Endodermal cell (in vitro differentiated cells): ENCODE results near the gene SNF8. TPM values are rescaled to one million over a fixed set of nuclear protein-coding genes. Genes with fewer than 3 reads are reported as not detected.

ENCODE experiments used
- DNase-seq: peaks from one replicate; pipeline ENCODE4 v3.0.0-alpha.2; 2017
- H3K27ac ChIP-seq: 2 replicates; pipeline ENCODE4 v1.5.1; 2013; ENCODE audit warnings: mild to moderate bottlenecking, low read depth, low read length, moderate library complexity
- H3K27me3 ChIP-seq: 2 replicates; pipeline ENCODE4 v1.6.1; 2013; ENCODE audit warnings: mild to moderate bottlenecking, low read length, moderate library complexity; ENCODE audit not compliant: insufficient read depth, control insufficient read depth, poor library complexity, severe bottlenecking
- H3K36me3 ChIP-seq: 2 replicates; pipeline ENCODE4 v1.7.0; 2013; ENCODE audit warnings: mild to moderate bottlenecking, low read length, moderate library complexity; ENCODE audit not compliant: control insufficient read depth, insufficient read depth
- H3K4me1 ChIP-seq: one replicate; pipeline ENCODE4 v1.7.0; 2013; ENCODE audit warnings: low read length; ENCODE audit not compliant: control insufficient read depth, insufficient read depth
- H3K4me3 ChIP-seq: 2 replicates; pipeline ENCODE4 v1.5.1; 2013; ENCODE audit warnings: mild to moderate bottlenecking, low read length, moderate library complexity
- H3K9ac ChIP-seq: 2 replicates; pipeline ENCODE4 v1.6.1; 2013; ENCODE audit warnings: mild to moderate bottlenecking, low read length, moderate library complexity; ENCODE audit not compliant: poor library complexity, severe bottlenecking; ENCODE audit errors: extremely low read depth
- H3K9me3 ChIP-seq: 2 replicates; pipeline ENCODE4 v1.6.1; 2013; ENCODE audit warnings: mild to moderate bottlenecking, low read length, moderate library complexity; ENCODE audit not compliant: control insufficient read depth
- H3K27ac Mint-ChIP-seq: 2 replicates; pipeline ENCODE4 v1.8.0; 2020; ENCODE audit warnings: mixed read lengths
- H3K27me3 Mint-ChIP-seq: 2 replicates; pipeline ENCODE4 v1.8.0; 2021; ENCODE audit warnings: mild to moderate bottlenecking, mixed read lengths; ENCODE audit not compliant: insufficient read depth
- H3K36me3 Mint-ChIP-seq: 2 replicates; pipeline ENCODE4 v1.8.0; 2020; ENCODE audit warnings: low read depth, mixed read lengths
- H3K4me1 Mint-ChIP-seq: 2 replicates; pipeline ENCODE4 v1.8.0; 2020; ENCODE audit warnings: mixed read lengths
- H3K4me3 Mint-ChIP-seq: 2 replicates; pipeline ENCODE4 v1.8.0; 2020; ENCODE audit warnings: mild to moderate bottlenecking, moderate library complexity, mixed read lengths
- H3K9me3 Mint-ChIP-seq: 2 replicates; pipeline ENCODE4 v1.8.0; 2020; ENCODE audit warnings: mild to moderate bottlenecking, mixed read lengths
- WGBS, 2 experiments: methylation state at CpG; one replicate each; pipeline versions ENCODE4 v1.1.5 to v1.1.7; 2013; ENCODE audit warnings: missing lambda C conversion rate in 2 of 2, mixed read lengths in 1 of 2; ENCODE audit not compliant: insufficient coverage in 1 of 2, insufficient read length in 1 of 2; 5-methylcytosine and 5-hydroxymethylcytosine counted together
- long read RNA-seq, 4 experiments: library from polyadenylated mRNA in 2 of 4; library from RNA in 1 of 4; library from capped mRNA in 1 of 4; stranded (forward) in 3 of 4; unstranded in 1 of 4; transcript quantifications; one replicate each; pipeline ENCODE4 v2.0.0, GENCODE V29; 2020 to 2021; ENCODE audit warnings: inconsistent platforms in 1 of 4
- polyA plus RNA-seq, 2 experiments: library from polyadenylated mRNA; stranded (reverse); fragments of 50-300 nt; gene quantifications; one replicate each; pipeline ENCODE4 v1.2.3, GENCODE V29; 2013
- total RNA-seq, 2 donors: library from RNA; stranded (reverse); fragmentation: NEBNext Ultra II Directional in 1 of 2; extraction: Animal tissue kit (Norgen Biotek cat#: 25700) in 1 of 2; gene quantifications; 2 replicates in 1 of 2; 3 replicates in 1 of 2; pipeline ENCODE4 v1.2.1, GENCODE V29; 2021
- TF ChIP-seq, protein P1 (sequence below): fragments of 200-600 bp; sonication (generic); conservative IDR thresholded peaks from 2 replicates; pipeline ENCODE4 v1.5.0; 2021; ENCODE audit warnings: antibody characterized with exemption, mild to moderate bottlenecking

Gene SNF8, protein sequence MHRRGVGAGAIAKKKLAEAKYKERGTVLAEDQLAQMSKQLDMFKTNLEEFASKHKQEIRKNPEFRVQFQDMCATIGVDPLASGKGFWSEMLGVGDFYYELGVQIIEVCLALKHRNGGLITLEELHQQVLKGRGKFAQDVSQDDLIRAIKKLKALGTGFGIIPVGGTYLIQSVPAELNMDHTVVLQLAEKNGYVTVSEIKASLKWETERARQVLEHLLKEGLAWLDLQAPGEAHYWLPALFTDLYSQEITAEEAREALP
- total RNA-seq = 100 to 1,000 TPM; 152 to 175 TPM
- 107 TPM for polyA plus RNA-seq (2013, experiment 1 of 2)
- 101 TPM for polyA plus RNA-seq (2013, experiment 2 of 2)
- long read RNA-seq, experiment 1, transcript SNF8-202 (8 exons, 2,319 nt) = major isoform, 56 of 73 reads
- long read RNA-seq, experiment 1, partial matches to known transcripts = 7 of 73 reads
- long read RNA-seq, experiment 1, other reads (novel, unspliced or antisense) = 3 of 73 reads
- long read RNA-seq, experiment 2, transcript SNF8-201 (8 exons, 951 nt) = minor isoform, 8 of 177 reads
- long read RNA-seq, experiment 2, transcript SNF8-202 (8 exons, 2,319 nt) = major isoform, 156 of 177 reads
- long read RNA-seq, experiment 2, partial matches to known transcripts = 1 of 177 reads
- long read RNA-seq, experiment 2, other reads (novel, unspliced or antisense) = 11 of 177 reads
- long read RNA-seq, experiment 3, transcript SNF8-202 (8 exons, 2,319 nt) = major isoform, 7 of 11 reads
- long read RNA-seq, experiment 3, partial matches to known transcripts = 1 of 11 reads
- long read RNA-seq, experiment 3, other reads (novel, unspliced or antisense) = 2 of 11 reads
- long read RNA-seq, experiment 4, transcript SNF8-202 (8 exons, 2,319 nt) = major isoform, 86 of 93 reads
- long read RNA-seq, experiment 4, partial matches to known transcripts = 3 of 93 reads
- long read RNA-seq, experiment 4, other reads (novel, unspliced or antisense) = 1 of 93 reads

DNA sequence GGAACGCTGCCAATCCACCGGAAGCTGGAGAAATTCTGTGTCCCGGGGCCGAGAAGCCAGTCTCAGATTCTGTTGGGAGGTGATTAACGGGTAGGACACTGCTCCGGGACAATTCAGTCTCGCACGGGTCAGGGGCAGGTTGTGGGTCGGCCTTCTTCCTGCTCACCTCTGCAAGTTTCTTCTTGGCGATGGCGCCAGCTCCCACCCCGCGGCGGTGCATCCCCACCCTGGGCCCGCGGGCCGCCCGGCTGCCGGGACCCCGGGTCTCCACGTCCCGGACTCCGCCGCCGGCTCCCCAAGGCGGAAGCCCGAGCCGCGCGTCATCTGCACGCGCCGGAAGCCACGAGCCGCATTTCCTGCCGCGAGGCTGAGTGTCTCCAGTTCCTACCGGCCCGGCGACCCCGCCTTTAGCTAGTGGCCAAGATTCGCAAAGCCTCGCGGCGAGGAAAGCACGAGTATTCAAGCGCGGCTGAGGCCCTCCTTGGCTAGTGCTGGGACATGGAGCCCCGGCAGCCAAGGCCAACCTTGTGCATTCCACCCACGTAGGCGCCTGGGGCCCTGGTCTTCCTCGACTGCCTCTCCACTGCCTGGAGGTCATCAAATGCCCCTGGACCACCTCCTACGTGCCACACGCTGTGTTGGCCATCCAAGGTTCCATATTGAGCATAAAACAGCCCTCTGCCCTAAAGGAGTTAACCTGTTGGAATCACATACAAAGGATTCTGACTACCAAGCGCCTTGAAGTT lies at the start of gene SNF8:
SNF8 (minus strand) TSS at position 328 of the 746 bp plus-strand sequence; CDS start at position 220, 108 bp downstream.
- peak; percentile 100 for DNase-seq
- no peaks in the 10 kb centered on the region for H3K27me3 ChIP-seq
- no peaks in the 10 kb centered on the region for H3K9me3 ChIP-seq
- peak within 1 kb of the TSS; percentile 88 for H3K27ac ChIP-seq
- peak within 1 kb of the TSS; percentile 96 for H3K9ac ChIP-seq
- H3K4me1 ChIP-seq = no peaks in the 10 kb centered on the region
- Mint-ChIP-seq H3K27me3 (peaks cover 4% of the 10 kb centered on the region), H3K4me1 (peaks cover 9% of the 10 kb centered on the region), H3K27ac (peak within 1 kb of the TSS; percentile 96), H3K36me3 (peaks cover 27% of the 10 kb centered on the region), H3K9me3 (no peaks in the 10 kb centered on the region), H3K4me3 (peak within 1 kb of the TSS; percentile 97)
- peak within 1 kb of the TSS; percentile 98 for H3K4me3 ChIP-seq
- TF ChIP-seq, protein P1, sequence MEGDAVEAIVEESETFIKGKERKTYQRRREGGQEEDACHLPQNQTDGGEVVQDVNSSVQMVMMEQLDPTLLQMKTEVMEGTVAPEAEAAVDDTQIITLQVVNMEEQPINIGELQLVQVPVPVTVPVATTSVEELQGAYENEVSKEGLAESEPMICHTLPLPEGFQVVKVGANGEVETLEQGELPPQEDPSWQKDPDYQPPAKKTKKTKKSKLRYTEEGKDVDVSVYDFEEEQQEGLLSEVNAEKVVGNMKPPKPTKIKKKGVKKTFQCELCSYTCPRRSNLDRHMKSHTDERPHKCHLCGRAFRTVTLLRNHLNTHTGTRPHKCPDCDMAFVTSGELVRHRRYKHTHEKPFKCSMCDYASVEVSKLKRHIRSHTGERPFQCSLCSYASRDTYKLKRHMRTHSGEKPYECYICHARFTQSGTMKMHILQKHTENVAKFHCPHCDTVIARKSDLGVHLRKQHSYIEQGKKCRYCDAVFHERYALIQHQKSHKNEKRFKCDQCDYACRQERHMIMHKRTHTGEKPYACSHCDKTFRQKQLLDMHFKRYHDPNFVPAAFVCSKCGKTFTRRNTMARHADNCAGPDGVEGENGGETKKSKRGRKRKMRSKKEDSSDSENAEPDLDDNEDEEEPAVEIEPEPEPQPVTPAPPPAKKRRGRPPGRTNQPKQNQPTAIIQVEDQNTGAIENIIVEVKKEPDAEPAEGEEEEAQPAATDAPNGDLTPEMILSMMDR = no peak
- WGBS, 2 experiments = 3 to 6% methylated on average over 29 to 55 of the region's 55 CpGs
- H3K36me3 ChIP-seq = peaks cover 25% of the 10 kb centered on the region

GRCh38 chr17:48993951-48994350 lies 49.3 kb upstream of the SNF8 start:
- H3K27ac ChIP-seq = peak overlapping the region; percentile 60
- H3K4me1 Mint-ChIP-seq = peaks cover 31% of the 10 kb centered on the region
- peaks cover 4% of the 10 kb centered on the region for H3K36me3 ChIP-seq
- H3K9me3 Mint-ChIP-seq = no peaks in the 10 kb centered on the region
- H3K4me3 ChIP-seq = no peak overlapping the region
- peaks cover 8% of the 10 kb centered on the region for H3K4me1 ChIP-seq
- no peaks in the 10 kb centered on the region for H3K27me3 Mint-ChIP-seq
- DNase-seq = peak; percentile 43
- no peak overlapping the region for H3K9ac ChIP-seq
- H3K27ac Mint-ChIP-seq = peak overlapping the region; percentile 80
- H3K9me3 ChIP-seq = no peaks in the 10 kb centered on the region
- no peaks in the 10 kb centered on the region for H3K27me3 ChIP-seq
- peak overlapping the region; percentile 99 for H3K4me3 Mint-ChIP-seq
- peaks cover 5% of the 10 kb centered on the region for H3K36me3 Mint-ChIP-seq
- TF ChIP-seq, protein P1 = no peak

GRCh38 chr17:48993305-48993704 lies 48.7 kb upstream of the SNF8 start:
- Histone ChIP-seq H3K27me3 (no peaks in the 10 kb centered on the region), H3K4me1 (peaks cover 8% of the 10 kb centered on the region), H3K27ac (no peak overlapping the region), H3K9me3 (no peaks in the 10 kb centered on the region), H3K4me3 (no peak overlapping the region), H3K36me3 (no peaks in the 10 kb centered on the region), H3K9ac (no peak overlapping the region)
- H3K27ac Mint-ChIP-seq = no peak overlapping the region
- peaks cover 31% of the 10 kb centered on the region for H3K4me1 Mint-ChIP-seq
- TF ChIP-seq, protein P1 = no peak
- H3K9me3 Mint-ChIP-seq = no peaks in the 10 kb centered on the region
- H3K4me3 Mint-ChIP-seq = no peak overlapping the region
- no peaks in the 10 kb centered on the region for H3K27me3 Mint-ChIP-seq
- DNase-seq = no peak
- H3K36me3 Mint-ChIP-seq = no peaks in the 10 kb centered on the region
